Activated naive CD4-positive, alpha-beta T cell treated with anti-CD3 and anti-CD28 coated beads, Interleukin-2, amount 50 U/mL, for 72 hours (primary cell): ENCODE data around the gene CREB3L2. TPM values are rescaled to one million over a fixed set of nuclear protein-coding genes. Genes with fewer than 3 reads are reported as not detected.
"Not testable (repeated sequence)": the region's sequence is repeated elsewhere in the genome, so short reads cannot be mapped to it uniquely, and the experiment has no call there.

ENCODE experiments used
- ATAC-seq, 2 donors: fragments of 150-1000 bp; cut with Tn5 transposase; 2 replicates each; pipeline ENCODE4 v1.10.0; 2021; ENCODE audit warnings: mild to moderate bottlenecking in 2 of 2, moderate library complexity in 2 of 2
- DNase-seq, 2 donors: peaks; one replicate each; pipeline ENCODE4 v3.0.0; 2021 to 2022; ENCODE audit warnings: low spot score in 2 of 2
- H3K27ac Mint-ChIP-seq, 2 donors: one replicate each; pipeline ENCODE4 v1.8.0; 2022; ENCODE audit warnings: mild to moderate bottlenecking in 2 of 2, mixed read lengths in 2 of 2
- H3K36me3 Mint-ChIP-seq, 2 donors: one replicate each; pipeline ENCODE4 v1.8.0; 2022; ENCODE audit warnings: mixed read lengths in 2 of 2
- H3K9me3 Mint-ChIP-seq, 2 donors: one replicate each; pipeline ENCODE4 v1.8.0; 2022; ENCODE audit warnings: mixed read lengths in 2 of 2
- total RNA-seq, 2 donors: library from RNA; stranded (reverse); gene quantifications; one replicate each; pipeline ENCODE4 v1.2.3, GENCODE V29; 2022

Gene CREB3L2
- total RNA-seq, 2 donors from 2014 or later, result 20.2 to 27.1 TPM

DNA sequence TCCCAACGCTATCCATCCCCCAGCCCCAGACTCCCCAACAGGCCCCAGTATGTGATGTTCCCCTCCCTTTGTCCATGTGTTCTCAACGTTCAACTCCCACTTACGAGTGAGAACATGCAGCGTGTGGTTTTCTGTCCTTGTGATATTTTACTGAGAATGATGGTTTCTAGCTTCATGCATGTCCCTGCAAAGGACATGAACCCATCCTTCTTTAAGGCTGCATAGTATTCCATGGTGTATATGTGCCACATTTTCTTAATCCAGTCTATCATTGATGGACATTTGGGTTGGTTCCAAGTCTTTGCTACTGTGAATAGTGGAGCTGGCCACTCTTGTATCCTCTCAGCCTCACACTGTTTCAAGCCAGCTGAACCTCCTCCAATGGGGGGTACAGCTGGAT is 33.5 kb downstream of the CREB3L2 start:
- not testable (repeated sequence) for ATAC-seq, DNase-seq, H3K9me3 Mint-ChIP-seq, H3K27ac Mint-ChIP-seq, H3K36me3 Mint-ChIP-seq

DNA sequence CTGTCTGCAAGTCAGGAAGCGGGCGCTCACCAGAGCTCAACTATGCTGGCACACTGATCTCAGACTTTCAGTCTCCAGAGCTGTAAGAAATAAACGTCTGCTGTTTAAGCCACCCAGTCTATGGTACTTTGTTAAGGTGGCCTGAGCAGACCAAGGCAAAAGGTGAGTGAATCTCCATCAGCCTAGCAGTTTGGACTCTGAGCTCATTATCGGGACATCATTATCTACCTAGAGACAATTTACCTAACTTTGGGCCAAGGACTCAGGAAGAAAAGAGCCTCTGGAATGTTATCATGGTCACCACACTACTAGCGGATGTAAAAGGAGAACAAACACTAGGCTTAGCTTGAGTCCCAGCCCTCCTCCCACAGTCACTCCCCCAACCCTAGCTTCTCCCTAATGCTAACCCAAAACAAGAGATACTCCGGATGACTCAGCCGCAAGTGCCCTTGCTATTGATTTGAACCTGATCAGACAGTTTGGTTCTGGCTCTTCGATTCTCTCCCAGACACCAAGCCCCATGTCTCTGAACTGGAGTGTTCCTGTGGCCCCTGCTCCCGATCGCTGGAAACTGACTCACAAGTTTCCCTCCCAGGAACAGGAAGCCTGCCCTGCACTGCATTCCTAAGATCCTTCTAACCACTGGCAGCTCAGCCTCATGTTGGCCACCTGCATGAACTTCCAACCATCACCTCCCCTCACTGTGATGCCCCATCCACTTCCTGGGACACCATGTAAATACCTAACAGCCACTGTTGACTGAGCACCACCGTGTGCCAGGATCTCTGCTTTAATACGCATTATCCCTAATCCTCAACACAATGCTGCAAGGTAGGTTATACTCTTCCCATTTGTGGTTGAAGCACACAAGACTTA is 34.5 kb downstream of the CREB3L2 start:
- peaks cover 0 to 6% of the 10 kb centered on the region in 2 donors for H3K36me3 Mint-ChIP-seq
- ATAC-seq (no peak), DNase-seq (no peak)
- peak overlapping the region in 1 of 2 donors; percentile 24 for H3K27ac Mint-ChIP-seq
- H3K9me3 Mint-ChIP-seq, result peaks cover 0 to 4% of the 10 kb centered on the region in 2 donors

DNA sequence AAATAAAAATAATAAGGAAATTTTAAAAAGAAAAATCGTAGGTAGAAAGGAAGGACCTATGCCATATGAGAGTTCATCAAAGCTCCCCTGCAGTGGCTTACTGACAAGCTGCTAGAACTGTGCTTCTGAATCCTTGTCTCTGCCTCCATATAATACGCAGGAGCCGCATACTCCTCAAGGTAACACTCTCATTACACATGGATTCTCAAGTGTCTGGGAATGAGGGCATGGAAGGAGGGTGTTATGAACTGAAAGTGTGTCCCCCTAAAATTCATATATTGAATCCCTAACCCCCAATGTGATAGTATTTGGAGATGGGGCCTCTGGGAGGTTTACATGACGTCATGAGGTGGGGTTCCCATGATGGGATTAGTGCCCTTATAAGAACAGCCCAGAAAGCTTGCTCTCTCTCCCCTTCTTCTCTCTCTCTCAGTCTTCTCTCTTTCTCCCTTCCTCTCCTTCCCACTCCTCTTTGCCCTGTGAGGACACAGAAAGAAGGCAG is 35.2 kb downstream of the CREB3L2 start:
- Mint-ChIP-seq H3K9me3 (peaks cover 0 to 4% of the 10 kb centered on the region in 2 donors), H3K27ac (no peak overlapping the region), H3K36me3 (peaks cover 0 to 6% of the 10 kb centered on the region in 2 donors)
- ATAC-seq (no peak), DNase-seq (no peak)

DNA sequence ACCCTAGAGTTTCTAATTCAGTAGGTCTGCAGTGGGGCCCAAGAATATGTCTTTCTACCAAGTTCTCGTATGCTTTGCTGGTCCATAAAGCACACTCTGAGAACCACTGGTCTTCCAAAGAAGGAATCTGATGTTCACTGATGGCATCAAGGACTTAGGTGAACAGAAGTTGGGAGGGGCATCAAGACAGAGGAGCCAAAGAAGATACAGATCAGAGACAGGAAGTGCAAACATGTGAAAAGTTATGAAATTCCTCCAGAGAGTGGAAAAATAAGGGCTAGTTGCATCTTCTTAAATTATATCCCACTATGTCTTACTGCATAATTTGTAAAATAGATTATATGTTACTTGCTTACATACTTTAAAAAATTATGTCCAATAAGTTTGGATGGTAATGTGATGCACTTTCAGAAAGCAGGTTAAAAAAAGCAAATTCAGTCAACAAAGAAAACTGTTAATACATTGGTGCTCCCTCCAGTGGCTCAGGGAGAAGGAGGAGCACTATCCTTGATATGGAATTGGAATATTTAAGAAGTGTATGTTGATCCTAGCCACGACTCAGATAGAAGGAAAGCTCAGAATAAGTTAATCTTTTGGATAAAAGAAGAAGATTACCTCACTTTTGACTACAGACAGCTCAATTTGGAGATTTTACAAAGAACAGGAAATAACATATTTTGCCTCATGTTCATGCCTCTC is 35.8 kb downstream of the CREB3L2 start:
- peaks cover 0 to 4% of the 10 kb centered on the region in 2 donors for H3K9me3 Mint-ChIP-seq
- ATAC-seq (no peak), DNase-seq (no peak)
- H3K36me3 Mint-ChIP-seq, result peaks cover 0 to 6% of the 10 kb centered on the region in 2 donors
- H3K27ac Mint-ChIP-seq, result no peak overlapping the region

DNA sequence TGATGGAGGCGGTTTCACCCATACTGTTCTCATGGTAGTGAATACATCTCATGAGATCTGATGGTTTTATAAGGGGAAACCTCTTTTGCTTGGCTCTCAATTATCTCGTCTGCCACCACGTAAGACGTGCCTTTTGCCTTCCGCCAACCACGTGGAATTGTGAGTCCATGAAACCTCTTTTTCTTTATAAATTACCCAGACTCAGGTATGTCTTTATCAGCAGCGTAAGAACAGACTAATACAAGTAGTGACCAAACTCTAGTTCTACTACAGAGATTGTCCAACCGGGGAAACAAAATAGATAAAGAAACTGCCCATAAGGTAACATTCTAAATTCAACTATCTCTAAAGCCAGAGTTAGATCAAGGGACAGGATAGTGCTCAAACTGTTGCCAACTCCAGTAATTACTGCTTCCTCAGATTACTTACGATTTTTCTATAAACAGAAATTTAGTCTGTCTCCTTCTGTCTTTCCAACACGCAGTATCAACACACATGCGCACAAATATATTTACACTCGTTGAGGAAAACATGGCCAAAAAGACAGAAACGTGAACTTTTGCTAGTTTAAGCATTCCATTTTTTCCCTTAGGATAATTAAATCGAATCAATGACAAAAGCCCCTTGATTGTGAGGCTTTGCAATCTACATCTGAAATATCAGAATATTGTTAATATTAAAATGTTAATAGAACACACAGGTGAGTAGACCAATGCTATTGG is 36.9 kb downstream of the CREB3L2 start:
- no peak for ATAC-seq
- peaks cover 0 to 4% of the 10 kb centered on the region in 2 donors for H3K9me3 Mint-ChIP-seq
- DNase-seq, result no peak
- H3K36me3 Mint-ChIP-seq, result peaks cover 0 to 6% of the 10 kb centered on the region in 2 donors
- no peak overlapping the region for H3K27ac Mint-ChIP-seq

DNA sequence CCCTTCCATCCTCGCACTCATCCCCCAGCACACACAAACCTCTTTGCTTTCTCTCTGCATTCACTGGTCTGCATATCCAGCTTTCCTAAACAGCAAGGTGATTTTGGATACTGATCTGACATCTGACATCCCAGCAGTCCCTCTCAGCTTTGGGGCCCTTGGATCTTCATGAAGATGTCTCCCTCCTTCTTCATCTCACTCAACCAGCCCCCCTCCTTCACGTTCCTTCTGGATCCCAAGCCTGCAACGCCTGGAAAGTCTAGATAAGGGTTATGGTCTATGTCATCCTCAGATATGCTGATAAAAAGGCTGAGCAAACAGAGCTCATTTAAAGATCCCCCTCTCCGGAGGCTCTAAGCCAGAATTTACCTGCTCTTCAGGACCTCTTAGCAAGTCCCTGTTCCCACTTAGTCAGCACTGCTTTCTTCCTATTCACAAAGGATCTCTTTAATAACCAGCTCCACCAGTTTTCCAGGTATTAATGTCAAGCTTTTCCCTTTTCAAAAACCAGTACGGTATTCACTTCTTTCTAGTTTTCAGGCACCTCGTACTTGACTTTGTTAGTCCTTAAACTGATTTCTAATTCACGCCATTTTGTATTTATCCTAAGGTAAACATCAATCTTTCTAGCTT is 38.9 kb downstream of the CREB3L2 start:
- ATAC-seq (no peak), DNase-seq (no peak)
- peak overlapping the region in 1 of 2 donors; percentile 7 for H3K27ac Mint-ChIP-seq
- no peaks in the 10 kb centered on the region for H3K9me3 Mint-ChIP-seq
- H3K36me3 Mint-ChIP-seq, result peaks cover 0 to 11% of the 10 kb centered on the region in 2 donors

DNA sequence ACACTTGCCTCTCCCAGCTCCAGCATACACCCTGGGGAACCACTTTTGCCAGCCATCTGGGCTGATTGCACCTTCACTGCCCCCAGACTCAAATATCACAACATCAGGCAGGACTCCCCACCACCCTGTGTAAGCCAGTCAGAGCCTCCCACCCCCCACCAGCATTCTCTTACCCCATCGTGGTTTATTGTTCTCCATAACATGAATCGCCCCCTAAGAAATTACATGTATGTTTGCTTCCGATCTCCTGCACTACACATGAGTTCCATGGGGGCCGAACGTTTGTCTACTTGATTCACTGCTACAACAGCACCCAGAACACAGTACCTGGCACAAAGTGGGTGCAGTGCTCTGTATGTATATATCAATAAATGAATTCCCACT is 39.4 kb downstream of the CREB3L2 start:
- no peak for DNase-seq
- H3K36me3 Mint-ChIP-seq, result peaks cover 0 to 11% of the 10 kb centered on the region in 2 donors
- H3K9me3 Mint-ChIP-seq, result no peaks in the 10 kb centered on the region
- peak overlapping the region; percentile 7 to 85 for H3K27ac Mint-ChIP-seq
- ATAC-seq, result no peak

DNA sequence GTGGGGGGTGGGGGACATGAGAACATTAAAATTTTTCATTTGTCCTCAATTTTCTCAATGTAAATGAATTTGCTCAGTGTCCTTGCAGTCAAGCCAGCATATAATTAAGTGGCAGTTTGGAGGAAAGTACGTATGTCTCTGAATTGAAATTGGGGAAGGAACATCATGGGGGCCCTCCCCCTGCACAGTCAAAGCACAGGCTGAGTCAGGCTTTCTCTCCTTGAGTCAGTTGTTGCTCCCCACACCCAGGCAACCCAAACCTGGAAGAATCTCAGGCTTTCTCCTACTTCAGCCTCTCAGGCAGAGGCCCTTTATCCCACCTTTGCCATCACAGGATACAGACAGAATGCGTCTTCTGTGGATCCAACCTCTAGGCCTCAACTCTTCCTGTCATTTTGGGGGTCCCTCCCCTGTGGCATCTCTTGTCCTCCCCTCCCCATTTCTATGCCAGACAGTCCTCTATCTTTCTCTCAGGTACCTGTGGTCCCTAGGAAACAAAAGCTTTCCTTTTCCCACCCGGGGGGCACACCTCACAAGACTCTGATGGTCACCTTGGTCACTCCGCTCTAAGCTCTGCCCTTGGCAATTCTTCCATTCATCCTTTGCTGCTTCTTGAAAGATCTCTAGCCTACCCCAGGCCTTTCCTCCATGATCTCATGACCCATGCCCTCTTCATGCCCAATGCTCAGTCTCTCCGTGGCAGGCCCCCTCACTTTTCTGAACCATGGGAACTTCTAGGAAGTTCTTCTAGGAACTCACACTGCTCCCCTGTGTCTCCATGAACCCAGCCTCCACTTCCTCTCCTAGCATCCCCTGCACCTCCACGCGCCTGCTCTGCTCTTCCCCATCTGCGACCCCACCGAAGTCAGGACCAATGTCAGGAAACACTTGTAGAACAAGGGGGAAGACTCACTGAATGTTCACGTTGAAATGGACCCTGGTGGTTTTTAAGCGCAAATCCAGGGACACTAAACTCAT is 40.4 kb downstream of the CREB3L2 start:
- ATAC-seq (peak; percentile 98 to 99), DNase-seq (peak in 1 of 2 donors; percentile 25)

DNA sequence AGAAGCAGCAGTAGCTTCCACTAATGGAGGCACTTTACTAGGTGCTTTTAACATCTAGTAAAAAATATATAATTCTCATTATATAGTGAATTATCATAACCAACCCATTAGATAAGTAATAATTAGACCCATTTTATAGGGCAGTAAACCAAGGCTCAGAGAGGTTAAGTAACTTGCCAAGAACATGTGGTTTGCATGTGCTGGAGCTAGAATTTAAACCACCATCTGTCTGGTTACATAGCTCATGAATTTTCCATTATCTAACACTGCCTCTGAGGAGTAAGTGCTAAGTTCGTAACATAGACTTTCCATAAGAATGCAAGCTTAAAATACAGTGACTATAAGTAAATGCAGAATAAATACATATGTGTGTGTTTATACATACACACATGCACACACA is 41.9 kb downstream of the CREB3L2 start:
- DNase-seq (no peak), ATAC-seq (no peak)
- Mint-ChIP-seq H3K9me3 (no peaks in the 10 kb centered on the region), H3K27ac (no peak overlapping the region), H3K36me3 (peaks cover 6 to 17% of the 10 kb centered on the region in 2 donors)

More for the DNA sequence above, 40.4 kb downstream of the CREB3L2 start:
- Mint-ChIP-seq H3K9me3 (no peaks in the 10 kb centered on the region), H3K36me3 (peaks cover 6 to 17% of the 10 kb centered on the region in 2 donors), H3K27ac (peak overlapping the region; percentile 7 to 70)

DNA sequence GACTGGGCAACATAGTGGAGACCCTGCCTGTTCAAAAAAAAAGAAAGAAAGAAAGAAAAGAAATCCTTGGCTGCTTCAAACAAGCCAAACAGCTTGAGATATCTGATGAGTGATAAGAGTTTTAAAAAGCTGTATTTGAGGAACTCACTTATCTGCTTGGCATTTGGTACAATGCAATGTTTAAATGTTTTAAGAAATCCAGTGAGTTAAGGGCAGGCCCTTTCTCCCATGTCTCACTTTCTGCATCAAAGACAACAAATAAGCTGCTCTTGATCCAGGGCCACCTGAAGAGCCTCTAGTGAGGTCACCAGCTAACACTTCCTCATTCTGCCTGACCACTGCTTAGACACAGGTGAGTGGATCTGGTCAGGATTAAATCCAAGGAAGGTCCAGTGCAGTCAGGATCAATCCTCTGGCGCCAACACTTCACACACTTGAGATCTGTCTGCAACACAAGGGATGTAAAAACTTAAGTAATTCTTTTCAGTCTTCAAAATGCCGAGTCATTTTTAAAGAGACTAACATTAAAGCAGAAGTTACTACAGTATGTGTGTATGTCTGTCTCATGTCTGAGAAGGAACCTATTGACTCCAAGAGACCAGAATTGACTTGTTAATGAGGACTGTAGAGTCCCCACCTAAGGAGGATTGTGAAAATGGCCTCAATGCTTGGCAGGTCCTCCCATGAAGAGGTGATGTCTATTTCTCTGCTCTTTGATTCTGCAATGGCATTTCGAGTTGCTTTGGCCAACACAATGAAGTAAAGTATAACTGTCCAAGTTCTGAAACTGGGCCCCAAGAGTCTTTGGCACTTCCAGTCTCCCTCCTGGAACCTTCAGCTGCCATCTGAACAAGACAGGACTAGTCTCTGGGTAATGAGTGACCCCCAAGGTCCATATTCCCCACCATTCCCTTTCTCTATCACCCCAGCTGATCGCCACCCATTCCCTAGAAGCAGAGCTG is 43.1 kb downstream of the CREB3L2 start:
- H3K27ac Mint-ChIP-seq, result no peak overlapping the region
- H3K9me3 Mint-ChIP-seq, result no peaks in the 10 kb centered on the region
- ATAC-seq, result no peak
- H3K36me3 Mint-ChIP-seq, result peaks cover 6 to 17% of the 10 kb centered on the region in 2 donors
- DNase-seq, result no peak

DNA sequence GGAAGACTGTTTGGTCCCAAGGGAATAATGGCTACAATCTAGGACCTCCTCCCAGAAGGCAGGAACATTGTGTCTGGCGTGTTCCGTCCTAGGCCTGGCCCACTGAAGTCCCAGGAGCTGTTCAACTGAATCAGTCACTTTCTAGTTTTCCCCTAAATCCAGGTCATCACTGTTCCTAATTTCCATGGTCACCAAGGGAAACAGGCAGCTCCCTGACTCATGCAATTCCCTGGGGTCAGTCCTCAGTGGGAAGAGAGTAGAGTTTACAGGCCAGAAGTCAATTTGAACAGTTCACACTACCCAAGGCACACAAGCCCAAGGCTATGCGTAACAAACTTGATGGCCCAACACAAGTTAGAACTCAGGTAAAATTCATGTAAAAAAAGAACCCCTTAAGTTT is 44.0 kb downstream of the CREB3L2 start:
- no peaks in the 10 kb centered on the region for H3K9me3 Mint-ChIP-seq
- ATAC-seq (no peak), DNase-seq (no peak)
- H3K27ac Mint-ChIP-seq, result no peak overlapping the region
- peaks cover 6 to 17% of the 10 kb centered on the region in 2 donors for H3K36me3 Mint-ChIP-seq

DNA sequence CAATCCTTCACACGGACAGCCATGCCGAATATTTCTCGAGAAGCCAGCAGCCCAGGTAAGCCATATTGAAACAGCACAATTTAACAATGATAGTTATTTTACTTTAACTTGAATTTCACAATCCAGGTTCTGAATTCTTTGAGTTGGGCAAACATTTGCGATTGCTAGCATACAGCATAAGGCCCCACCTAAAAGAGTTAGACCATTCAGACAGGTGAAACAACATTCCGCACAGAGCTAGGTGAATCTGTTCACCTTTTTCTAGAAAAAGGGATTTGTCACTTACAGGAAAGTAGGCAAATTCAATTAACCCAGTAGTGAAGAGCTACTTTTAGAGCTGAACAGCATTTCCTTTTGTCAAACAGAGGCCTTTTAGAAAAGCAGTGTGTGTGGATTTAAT is 45.3 kb downstream of the CREB3L2 start:
- no peak for DNase-seq
- H3K27ac Mint-ChIP-seq, result no peak overlapping the region
- ATAC-seq, result no peak
- H3K36me3 Mint-ChIP-seq, result peaks cover 6 to 17% of the 10 kb centered on the region in 2 donors
- no peaks in the 10 kb centered on the region for H3K9me3 Mint-ChIP-seq

DNA sequence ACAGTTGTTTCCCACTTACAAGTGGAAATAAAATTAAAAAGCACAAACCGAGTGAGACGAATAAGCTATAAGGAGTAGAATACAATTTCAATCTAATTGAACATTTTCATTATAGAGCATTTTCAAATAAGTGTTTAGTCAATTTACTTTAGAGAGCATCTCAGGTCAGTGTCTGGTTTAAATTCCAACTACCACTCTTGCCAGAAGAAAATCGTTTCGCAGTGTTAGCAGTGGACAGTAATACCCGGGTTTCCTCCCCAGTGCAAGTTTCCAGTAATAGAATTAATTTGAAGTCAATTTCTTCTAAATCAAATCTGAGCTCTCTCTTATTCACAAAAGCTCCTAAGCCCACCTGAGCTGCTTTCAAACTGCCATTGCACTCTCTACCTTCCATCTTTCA is 45.7 kb downstream of the CREB3L2 start:
- H3K27ac Mint-ChIP-seq, result no peak overlapping the region
- ATAC-seq (no peak), DNase-seq (no peak)
- peaks cover 6 to 17% of the 10 kb centered on the region in 2 donors for H3K36me3 Mint-ChIP-seq
- H3K9me3 Mint-ChIP-seq, result no peaks in the 10 kb centered on the region

DNA sequence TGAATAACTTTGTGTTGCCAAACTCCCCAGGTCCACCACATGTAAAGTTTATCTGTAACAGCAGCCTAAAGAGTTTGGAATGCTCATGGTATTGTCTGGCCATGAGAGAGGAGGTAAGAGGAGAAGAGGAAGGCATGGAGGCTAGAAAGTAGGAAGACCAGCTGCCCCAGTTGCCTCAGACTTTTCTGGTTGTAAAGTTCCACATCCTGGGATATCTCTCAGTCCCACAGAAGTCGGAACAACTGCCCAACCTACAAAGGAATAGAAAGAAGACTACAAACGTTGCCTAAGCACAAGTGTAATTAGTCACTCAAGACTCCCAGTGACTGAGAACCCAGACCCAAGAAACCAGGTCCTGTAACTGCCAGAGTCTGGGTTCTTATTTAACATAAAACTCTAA is 47.3 kb downstream of the CREB3L2 start:
- Mint-ChIP-seq H3K9me3 (no peaks in the 10 kb centered on the region), H3K36me3 (peaks cover 6 to 17% of the 10 kb centered on the region in 2 donors), H3K27ac (no peak overlapping the region)
- DNase-seq (no peak), ATAC-seq (no peak)
